HG02571 (cell line): ENCODE measurements around the gene MXD4.

Source experiments
- ATAC-seq: cut with Tn5 transposase; IDR thresholded peaks from one replicate; pipeline ENCODE4 v1.9.1; 2021; ENCODE audit warnings: mild to moderate bottlenecking, moderate library complexity; ENCODE audit not compliant: unreplicated experiment

The MXD4 gene

DNA sequence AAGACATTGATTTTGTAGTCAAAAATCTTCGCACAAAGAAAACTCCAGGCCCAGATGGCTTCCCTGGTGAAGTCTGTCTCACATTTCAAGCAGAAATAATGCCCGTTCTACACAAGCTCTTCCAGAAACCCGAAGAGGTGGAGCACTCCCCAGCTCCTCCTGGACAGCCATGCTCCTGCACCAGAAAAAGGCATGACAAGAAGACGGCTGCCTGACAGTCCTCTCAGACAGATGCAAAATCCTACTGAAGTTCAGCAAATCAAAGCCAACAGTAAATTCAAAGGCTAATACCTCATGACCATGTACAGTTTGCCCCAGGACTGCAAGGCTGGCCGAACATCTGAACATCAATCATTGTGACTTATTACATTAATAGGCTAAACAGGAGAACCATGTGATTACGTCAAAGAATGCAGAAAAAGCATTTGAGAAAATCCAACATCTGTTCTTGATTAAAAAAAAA is 30.8 kb upstream of the MXD4 start:
- no peak for ATAC-seq

DNA sequence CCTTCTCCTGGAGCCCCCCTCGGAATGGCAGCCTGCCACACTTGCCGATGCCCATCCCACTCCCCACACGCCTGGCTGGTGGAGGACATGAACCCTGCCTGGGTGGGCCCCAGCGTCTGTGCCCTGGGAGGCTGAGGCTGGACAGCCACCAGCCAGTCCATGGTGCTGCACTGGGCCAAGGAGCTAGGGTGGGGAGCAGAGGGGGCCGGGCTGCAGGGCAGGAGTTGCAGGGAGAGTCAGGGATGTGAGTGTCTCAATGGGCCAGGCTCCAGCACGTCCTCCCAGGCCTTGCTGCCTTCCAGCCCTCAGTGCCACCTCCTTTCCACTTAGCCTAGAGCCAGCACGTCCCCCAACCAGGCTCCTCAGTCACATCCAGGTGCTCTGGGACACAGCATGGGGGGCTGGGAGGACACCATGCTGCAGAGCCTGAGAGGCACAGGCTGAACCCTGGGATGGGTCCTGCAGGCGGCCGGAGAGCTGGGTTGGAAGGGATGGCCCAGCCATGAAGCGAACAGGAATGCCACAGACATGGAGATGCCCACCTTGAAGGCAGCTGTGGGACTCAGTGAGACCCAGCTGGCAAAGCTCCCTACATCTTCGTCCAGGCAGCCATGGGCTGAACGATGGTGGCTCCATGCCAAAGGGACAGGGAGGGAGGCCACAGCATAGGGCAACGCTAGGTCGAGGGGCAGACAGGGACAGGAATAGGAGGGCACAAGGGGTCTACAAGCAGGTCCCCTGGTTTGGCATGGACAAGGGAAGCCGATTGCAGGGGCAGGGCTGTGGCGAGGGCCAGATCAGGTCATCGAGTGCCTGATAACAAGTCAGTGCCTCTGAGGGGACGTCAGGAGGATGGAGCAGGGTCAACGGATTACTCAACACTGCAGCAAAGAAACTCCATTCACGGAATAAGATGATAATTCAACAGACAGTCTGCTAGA is 30.1 kb upstream of the MXD4 start:
- ATAC-seq: no peak

DNA sequence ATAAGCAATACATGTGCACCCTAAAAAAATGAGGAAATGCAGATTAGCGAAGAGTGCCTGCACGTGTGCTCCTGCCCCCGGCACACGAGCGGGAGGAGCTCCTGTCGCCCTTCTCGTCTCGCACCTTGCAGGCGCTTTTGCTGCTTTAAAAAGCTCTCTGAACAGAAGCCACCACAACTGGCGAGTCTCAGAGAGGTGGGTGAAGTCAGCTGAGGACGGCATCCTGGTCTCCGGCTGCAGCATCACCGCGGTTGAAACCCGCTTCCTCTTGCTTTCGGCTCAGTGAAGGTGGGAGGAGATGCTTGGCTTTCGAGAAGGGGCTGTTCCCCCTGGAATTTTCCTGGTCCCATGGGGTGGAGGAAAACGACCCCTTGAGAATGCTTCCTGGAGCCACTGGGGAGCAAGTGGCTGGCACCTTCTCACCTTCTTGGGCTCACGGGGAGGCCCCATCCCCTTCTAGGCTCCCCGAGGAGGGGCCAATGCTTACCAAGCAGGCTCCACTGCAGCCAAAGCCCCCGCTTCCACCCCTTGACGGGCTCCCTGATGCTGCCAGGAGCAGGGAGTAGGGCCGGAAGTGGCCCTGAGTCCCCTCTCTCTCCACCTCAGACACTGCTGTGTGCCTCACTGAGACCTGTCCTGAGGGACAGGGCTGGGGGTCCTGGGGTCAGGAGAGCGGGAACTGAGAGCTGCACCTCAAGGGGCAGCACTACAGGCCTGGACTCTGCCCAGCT is 29.2 kb upstream of the MXD4 start:
- ATAC-seq: no peak

DNA sequence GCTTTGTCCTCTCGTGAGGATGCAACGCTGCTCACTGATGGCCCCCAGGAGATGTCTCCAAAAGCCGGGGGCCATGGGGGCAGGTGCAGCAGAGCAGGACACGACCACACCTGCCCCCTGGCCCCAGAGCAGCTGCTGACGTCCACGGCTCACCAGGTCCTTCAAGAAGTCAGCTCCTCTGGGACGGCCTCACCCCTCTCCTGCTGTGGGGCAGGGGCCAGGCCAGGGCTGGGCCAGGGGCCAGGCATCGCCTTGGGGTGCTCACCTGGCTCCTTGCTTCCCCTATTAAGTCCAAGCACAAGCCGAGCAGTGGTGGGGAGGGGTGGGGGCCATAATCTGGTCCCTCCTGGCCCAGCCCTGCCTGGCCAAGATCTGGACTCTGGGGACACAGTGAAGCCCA is 28.6 kb upstream of the MXD4 start:
- no peak for ATAC-seq

DNA sequence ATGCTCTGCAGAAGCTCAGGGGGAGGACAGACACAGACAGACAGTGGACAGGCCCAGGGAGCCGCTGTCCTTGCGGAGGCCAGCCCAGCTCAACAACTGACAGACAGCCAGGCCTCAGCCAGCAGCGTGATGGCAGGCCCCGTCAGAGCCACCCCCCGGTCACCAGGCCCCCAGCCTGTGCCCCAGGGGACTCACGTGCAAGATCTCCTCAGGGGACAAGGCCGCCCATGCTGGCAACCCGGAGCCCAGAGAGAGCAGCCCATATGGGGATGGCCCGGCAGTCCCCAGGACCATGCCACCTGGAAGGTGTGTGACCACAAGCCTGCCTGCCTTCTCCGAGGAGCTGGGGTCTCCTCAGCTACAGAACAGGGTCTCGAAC is 28.0 kb upstream of the MXD4 start:
- ATAC-seq: no peak

DNA sequence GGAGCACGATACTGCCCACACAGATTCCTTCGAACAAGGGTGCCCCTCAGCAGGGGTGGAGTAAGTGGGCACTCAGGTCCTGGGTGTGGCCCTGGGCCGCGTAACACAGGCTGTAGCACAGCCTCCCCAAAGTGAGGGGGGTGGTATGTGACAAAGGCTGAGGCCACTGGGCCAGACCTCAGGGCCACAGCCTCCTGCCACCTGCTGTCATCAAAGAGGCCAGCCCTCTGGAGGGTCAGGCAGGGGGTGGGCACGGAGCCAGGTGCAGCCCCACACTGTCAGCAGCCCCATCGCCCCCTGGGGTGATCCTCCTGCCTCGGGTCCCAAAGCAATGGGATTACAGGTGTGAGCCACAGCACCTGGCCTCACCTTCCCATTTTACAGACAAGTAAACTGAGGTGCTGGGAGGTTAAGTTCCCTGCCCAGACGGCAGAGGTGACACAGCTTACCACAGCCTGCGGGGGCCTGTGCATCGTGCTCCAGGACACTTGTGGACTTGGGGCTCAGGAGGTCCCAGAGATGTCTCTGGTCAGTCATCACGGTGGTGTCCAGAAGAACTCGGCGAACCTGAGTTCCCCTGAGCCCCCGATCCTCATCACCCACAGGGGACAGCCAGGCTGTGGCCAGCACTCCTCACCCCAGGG is 27.5 kb upstream of the MXD4 start:
- ATAC-seq: no peak

DNA sequence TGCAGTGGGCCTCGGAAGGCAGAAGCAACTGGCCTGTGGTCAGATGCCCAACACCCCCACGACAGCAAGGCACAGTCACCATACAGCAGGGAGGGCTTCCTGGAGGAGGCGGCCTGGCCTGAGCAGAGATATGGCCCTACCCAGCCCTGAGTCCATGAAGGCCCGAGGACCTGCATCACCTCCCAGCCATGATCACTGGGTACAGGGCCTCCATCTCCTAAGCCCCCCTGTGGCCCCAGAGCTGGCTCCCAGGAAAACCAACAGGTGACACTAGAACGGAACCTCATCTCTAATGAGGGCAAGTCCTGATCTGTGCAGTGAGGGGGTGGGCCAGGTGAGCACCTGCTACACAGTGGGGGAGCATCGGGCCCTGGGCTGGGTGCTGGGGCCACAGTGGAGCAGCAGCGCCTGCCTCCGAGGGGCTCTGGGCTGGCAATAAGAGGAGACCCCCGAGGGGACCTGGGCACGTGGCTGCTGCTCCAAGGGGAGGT is 26.2 kb upstream of the MXD4 start:
- no peak for ATAC-seq

DNA sequence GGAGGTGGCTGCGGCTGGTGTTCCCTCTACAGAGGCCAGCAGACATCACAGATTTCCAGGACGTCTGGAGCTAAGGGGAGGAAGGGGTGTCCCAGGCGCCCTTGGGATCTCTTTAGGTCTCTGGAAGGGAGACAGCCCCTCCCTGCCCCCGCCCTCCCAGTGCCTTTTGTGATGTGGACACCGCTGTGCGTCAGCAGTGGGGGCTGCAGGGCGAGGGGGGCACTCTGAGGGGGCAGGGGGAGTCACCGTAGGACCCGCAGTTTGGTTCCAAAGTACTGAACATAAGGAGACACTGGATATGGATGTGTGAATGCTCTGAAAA is 25.6 kb upstream of the MXD4 start:
- no peak for ATAC-seq

DNA sequence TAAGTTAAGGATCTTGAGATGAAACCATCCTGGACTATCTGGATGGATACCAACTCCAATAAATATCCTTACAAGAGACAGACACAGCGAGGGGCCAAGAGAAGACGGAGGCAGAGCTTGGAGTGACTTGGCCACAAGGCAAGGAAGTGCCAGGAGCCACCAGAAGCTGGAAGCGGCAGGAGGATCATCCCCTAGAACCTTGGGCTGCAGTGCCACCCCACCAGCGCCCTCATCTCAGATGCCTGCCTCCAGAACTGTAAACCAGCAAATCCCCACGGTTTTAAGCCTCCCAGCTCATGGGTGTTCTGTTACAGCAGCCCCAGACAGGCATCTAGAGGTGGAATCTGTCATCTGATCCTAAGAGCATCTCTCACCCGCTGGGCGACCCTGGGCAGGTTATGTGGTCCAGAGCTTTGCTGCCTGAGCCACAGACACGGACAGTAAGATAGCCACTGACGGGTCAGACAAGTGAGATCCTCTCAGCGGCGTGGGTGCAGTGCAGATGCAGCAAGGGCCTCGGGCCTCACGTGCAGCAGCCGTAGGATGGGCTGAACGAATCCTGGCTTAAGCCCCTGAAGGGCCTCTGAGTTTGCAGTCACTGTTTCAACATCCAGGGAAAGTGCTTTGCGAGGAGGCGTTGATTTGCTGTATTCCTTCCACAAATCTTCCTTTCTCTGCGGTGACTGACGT is 25.1 kb upstream of the MXD4 start:
- ATAC-seq: no peak

DNA sequence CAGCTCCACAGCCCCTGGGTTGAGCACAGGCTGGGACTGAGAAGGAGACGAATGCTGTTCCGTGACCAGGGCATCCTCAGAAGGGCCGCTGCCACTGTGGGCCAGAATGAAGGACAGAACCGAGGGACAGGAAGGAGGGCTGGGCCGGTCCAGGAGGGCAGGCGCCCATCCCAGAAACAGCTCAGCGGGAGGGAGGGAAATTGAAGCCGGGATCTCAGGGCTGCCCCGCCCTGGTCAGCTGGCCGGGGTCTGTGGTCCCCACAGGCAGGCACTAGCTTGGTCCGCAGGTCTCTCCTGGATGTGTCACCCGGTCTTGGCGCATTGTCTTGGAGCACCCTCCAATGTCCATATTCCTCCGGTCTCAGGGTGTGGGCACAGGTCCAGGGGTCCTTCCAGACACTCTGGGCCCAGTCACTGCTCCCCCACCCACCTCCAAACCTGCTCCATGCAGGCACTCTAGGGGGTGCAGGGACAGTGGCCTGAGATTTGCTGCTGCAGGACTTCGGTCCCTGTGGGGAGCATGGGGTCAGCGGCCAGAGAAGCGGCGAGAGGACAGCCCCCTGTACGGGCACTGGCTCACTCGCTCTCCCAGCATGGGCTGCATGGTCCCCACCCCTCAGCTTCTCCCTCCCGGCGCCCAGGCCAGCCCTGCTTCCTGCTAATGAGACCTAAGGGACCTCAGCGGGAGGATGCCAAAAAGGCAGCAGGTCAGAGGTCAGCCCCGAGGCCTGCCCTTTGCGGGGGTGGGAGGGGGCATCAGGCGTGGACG is 23.9 kb upstream of the MXD4 start:
- ATAC-seq: no peak

DNA sequence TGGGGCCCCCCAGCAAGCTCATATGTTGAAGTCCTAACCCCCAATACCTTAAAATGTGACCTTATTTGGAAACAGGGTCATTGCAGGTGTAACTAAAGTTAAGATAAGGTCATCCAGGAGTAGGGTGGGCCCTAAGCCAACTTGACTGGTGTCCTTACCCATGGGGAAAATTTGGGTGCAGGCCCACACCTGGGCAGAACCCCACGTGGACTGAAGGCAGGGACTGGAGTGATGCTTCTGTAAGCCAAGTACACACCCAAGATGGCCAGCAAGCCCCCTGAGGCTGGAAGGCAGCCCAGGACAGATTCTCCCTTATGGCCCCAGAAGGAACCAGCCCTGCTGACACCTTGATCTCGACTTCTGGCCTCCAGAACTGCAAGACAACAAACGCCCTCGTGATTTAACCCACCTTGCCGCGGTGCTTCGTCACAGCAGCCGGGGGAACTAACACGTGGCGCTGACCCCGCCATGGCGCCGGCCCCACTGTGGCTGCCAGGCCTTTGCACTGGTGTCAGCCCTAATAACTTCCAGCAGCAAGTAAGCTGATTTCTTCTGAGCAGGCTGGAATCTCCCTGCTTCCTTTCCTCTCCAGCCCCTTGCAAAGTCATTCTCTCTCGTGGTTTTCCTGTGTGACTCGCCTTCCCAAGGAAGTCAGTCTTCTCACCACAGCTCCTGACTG is 23.2 kb upstream of the MXD4 start:
- ATAC-seq: no peak

DNA sequence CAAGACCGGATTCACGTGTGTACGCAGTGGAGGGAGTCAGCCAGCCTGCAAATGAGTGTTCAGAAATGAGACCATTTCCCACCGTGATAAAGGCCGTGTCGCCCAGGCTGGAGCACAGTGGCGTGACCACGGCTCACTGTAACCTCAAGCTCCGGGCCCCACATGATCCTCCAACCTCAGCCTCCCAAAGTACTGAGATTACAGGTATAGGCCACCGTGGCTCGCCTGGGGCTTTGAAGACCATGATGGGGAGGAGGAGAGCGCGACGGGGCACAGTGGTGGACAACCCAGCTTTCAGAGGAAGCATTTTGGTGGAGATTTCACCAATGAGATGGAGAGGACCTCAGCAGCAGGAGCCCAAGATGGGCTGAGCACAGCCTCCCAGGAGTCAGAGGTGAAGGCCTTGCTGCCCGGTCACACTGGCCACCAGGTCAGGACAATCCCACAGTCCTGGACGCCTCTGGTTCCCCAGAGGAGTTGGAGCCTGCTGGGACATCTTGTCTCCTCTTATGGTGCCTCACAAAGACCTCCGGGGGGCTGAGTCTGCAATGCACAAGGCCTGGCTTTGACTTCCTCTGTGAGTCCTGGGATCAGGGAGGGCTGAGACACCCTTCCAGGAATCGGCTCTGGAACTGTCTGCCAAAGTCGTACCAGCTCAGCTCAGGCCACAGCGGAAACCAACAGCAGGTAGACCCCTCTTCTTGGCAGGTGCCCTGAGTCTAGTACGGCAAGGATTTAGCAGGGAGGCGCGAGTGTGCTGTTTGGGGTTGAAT is 22.4 kb upstream of the MXD4 start:
- ATAC-seq: no peak

DNA sequence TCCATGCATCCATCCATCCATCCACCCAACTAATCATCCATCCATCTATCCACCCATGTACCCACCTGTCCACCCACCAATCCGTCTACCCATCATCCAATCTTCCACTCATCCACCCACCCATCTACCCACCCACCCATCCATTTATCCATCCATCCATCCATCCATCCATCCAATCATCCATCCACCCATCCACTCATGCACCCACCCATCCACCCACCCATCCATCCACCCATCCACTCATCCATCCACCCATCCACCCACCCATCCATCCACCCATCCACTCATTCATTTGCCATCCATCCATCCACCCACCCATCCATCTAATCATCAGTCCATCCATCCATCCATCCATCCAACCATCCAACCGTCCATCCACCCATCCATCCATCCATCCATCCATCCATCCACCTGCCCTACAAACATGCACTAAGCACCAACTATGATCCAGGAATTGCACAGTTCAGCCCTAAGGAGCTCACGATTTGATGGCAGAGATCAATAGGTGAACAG is 21.3 kb upstream of the MXD4 start:
- ATAC-seq: no peak

DNA sequence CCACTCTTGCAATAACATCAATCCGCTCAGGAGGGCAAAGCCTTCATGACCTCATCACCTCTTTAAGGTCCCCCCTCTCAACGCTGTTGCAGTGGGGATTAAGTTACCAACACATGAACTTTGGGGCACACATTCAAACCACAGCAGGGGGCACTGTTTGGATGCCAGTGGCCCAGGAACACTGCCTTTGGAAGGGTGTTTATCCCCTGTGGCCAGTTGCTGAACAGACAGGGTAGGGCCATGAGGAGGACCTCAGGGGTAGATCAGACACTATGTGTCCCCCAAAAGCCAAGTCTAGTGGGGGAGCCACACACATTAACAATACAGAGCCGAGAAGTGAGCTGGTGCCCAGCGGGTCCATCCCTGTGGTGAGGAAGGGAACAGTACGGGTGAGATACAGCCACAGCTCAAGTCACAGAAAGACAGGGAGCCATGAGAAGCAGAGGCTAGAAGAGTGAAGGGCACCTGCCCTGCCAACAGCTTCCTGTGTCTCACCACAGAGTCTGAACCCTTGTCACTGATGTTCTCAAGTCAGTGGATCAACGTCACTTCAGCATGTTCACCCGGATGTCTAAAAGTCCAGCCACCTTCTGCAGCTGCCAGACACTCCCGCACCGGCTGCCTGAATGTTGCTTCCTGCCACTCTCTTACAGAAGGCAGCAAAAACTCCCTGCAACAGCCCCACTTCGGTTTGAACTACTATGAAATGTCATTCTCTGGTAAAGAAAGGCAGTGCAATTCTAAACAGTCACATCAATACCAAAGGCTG is 19.9 kb upstream of the MXD4 start:
- ATAC-seq: no peak

DNA sequence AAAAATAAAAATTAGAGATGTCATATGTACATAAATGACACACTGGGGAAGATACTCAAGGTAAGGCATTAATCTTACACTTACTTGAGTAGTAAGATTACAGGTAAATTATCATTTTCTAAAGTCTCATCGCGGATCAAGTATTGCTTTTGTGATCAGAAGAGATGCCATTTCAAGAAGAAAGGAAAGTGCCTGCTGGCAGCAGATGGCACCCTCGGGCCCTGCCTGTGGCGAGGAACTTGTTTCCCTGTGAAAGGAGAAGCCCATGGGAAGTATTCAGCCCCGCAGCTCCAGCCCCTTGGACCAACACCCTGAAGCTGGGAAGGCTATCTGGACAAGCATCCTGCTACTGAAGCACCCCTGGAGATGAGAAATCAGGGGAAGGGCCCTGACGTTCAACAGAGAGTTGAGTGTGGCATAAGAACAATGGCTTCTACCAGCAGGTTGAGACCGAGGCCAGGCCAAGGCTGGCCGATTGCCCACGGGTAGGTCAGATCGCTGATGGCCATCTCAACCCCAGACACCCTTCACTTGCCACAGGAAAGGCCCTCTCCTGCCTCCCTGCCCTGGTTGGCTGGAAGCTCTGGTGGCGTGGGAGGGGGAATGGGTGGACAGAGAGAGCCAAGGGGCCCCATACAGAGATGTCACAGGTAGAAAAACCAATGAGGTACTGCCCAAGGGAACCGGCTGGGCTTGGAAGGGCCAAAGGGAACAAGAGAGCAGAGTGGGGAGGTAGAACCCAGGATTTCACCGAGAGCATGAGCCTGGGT is 18.8 kb upstream of the MXD4 start:
- no peak for ATAC-seq

DNA sequence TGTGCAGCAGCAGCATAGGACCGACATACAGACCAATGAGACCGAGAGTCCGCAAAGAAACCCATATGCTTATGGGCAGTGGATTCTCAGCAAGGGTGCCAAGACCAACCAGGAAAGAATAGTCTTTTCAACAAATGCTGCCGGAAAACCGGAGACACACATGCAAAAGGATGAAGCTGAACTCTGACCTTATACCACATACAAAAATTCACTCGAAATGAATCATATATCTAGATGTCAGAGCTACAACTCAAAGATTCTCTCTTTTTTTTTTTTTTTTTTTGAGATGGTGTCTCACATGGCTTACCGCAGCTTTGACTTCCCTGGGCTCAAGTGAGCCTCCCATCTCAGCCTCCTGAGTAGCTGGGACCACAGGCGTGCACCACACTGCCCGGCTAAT is 16.0 kb upstream of the MXD4 start:
- no peak for ATAC-seq

DNA sequence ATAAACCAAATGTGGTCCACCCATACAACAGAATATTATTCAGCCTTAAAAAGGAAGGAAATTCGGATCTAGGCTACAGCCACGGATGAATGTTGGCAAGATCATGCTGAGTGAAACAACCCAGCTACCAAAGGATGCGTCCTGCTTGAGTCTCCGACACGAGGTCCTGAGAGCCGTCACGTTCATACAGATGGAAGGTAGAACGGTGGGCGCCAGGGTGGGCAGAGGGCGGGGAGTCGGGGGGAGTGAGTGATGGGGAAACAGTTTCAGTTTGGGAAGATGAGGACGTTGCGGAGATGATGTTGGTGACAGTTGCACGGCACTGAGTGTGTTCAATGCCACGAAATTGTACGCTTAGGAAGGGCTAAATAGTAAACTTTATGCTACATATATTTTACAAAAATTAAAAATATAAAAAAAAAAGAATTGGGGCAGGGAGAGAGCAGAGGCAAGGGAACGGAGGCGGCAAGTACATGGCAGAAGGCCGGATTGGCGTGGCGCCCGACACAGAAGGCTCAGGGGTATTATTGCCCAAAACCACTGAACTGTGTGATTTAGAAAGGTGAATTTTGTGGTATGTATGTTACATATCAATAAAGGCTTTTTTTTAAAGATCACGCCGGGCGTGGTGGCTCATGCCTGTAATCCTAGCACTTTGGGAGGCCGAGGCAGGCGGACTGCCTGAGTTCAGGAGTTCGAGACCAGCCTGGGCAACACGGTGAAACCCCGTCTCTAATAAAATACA is 14.8 kb upstream of the MXD4 start:
- ATAC-seq: no peak
